Measurements from ENCODE around the gene BROX.
A peak's percentile ranks its signal among the peaks of the same experiment; 100 is the strongest.
"Not testable (repeated sequence)": the region's sequence is repeated elsewhere in the genome, so short reads cannot be mapped to it uniquely, and the experiment has no call there.

BROX gene, protein sequence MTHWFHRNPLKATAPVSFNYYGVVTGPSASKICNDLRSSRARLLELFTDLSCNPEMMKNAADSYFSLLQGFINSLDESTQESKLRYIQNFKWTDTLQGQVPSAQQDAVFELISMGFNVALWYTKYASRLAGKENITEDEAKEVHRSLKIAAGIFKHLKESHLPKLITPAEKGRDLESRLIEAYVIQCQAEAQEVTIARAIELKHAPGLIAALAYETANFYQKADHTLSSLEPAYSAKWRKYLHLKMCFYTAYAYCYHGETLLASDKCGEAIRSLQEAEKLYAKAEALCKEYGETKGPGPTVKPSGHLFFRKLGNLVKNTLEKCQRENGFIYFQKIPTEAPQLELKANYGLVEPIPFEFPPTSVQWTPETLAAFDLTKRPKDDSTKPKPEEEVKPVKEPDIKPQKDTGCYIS

GRCh38 chr1:222712253-222713090, at the start of gene BROX, which contains the start of gene AIDA:
TSS of gene BROX (plus strand) at chr1:222712564. CDS start at chr1:222715700, 3,136 bp downstream.
TSS of gene AIDA (minus strand) at chr1:222712491. CDS start at chr1:222712317, 174 bp downstream.
- DNase-seq, result peak; percentile 95

DNA sequence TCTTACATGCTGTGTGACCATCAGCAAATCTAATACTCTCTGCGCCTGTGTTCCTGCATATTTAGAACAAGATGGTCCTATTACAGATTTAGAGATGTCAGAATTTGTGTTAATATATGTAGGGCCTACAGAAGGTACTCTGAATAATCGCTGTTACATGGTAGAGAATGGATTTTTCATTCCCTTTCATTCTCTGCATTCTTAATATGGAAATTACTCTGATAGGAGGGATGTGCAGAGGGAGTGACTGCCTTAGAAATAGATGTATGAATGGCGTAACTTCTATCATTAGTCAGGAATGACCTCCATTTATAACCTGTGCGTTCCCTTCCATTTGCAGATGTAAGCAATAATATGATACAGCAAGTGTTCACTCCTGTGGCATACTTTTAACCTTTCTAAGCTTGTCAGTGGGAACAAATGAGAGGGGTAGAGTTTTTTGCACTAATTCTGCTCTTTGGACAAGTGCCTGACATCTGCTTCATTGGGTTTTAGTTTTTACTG, 48.9 kb upstream of the BROX start:
- DNase-seq, result no peak

DNA sequence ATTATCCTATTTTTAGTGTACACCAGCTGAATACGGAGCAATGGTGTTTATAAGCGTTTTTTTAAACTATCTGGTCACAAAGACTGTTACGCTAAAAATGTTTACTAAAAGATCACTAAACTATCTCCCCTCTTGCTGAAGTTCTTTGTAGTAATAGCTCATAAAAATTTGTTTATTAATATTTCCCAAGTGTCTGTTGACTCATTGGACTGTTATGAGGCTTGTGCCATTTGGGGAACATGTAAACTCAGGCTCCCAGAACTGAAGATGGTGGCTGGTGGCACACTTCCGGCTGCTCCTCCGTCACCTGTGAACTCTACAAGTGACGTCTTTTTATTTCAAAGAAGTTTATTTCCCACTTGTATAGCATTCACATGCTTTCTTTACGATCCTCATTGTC, 46.4 kb upstream of the BROX start:
- no peak for DNase-seq

DNA sequence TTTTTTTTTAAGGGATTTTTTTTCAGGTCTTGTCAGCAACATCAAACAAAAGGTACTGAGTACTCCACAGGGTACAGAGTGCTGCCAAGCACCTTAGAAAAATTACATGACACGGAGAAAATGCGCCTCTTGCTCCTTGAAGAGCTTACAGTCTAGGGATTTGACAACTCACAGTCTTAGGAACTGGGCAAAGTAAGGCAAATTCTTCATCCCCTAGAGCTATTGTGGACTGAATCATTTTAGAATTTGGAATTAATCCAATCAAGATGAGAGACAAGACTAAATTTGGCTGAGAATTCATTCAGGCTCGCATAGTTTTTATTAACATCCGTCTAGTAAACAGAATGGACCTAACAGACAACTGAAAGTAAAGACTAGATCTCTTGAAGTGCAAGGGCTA, 44.2 kb upstream of the BROX start:
- not testable (repeated sequence) for DNase-seq

- DNase-seq, result not testable (repeated sequence)
Measured at GRCh38 chr1:222669107-222669506, 43.3 kb upstream of the BROX start.

- no peak for DNase-seq
Measured at GRCh38 chr1:222670110-222670509, 42.3 kb upstream of the BROX start.

DNA sequence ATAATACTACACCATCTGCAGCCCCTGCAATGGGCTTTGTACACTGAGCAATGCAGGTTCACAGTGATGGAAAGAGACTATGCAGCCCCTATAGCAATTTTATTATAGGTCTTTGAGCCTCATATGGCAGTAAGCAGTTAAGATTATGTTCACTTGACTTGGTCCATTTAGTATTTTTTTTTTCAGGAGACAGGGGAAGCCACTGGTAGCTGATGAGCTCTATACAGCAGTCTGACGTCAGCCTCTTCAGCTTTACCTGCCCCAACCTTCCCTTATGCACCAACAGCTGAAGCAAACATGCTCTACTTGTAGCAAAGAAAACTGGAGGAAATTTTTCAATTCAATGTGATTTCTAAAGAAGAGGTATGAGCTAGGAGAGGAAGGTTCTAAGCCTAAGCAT, 32.3 kb upstream of the BROX start:
- DNase-seq, result no peak

DNA sequence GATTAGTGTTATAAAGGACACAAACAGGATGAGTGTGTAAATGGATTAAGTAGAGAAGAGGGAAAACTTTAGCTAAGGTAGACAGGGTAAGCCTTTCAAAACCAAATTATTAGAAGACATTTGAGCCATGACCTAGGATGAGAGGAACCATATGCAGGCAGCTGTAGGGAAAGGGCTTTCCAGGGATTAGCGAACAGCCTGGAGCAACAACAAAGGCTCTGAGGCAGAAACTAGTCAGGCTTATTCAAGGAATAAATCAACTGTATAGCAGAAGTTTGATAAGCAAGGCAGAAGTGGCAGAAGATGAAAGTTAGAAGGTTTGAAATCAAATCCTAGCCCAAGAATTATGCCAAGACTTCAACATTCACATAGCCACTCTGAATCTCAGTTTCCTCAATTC, 21.3 kb upstream of the BROX start:
- DNase-seq, result no peak

DNA sequence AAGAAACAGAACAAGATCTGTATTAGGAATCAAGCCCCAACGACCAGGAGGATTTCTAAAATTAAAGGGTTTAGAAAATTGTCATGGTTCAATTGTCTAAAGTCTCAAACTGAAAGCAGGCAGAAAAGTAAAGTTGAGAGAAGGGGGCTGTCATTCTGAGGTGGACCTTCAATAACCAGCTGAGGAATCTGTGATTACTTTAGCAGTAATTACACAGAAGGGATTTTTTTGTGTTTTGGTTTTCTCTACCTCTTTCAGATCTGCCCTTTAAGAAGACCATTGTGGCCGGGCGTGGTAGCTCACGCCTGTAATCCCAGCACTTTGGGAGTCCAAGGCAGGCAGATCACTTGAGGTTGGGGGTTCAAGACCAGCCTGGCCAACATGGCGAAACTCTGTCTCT, 17.4 kb upstream of the BROX start:
- DNase-seq, result no peak

GRCh38 chr1:222696741-222697140, 15.6 kb upstream of the BROX start:
- no peak for DNase-seq

DNA sequence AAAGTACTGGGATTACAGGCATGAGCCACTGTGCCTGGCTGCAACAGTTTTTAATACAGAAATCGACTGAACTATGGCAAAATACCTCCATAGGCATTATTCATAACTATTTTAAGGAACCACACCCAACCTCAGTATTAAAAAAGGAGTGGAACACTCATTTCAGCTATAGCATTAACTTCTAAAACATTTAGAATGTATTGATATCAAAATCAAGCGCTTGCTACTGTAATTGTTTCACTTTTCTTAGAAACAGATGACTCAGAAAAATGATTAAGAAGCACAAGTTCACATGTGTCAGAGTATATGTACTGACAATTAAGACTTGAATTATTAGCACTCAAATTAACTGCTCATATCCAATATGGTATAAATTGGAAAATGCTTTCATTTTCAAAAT, 15.2 kb upstream of the BROX start:
- DNase-seq, result no peak

GRCh38 chr1:222697826-222698225, 14.5 kb upstream of the BROX start:
- DNase-seq, result no peak

GRCh38 chr1:222702210-222702609, 10.2 kb upstream of the BROX start:
- DNase-seq, result no peak

GRCh38 chr1:222704260-222704659, 8.1 kb upstream of the BROX start:
- no peak for DNase-seq

GRCh38 chr1:222706815-222707214, 5.5 kb upstream of the BROX start:
- DNase-seq, result peak; percentile 13

DNA sequence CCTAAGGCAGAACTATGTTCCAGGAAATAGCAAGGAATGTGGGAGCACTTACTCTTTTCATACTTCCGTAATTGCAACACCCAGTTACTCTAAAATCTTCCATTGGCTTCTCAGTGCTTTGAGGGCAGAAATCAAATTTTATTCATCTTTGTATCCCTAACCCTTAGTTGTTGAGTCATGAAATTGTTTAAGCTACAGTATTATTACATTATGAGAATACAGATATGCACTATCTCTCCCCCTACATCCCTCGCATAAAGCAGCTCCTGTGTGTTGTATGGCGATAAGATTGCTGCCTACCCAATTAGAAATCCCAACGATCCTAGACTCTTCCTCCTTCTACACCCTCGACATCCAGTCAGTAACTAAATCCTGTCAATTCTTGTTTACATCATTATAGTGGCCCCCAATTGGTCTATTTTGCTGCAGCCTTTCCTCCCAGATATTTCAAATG, 2.6 kb upstream of the BROX start:
- peak; percentile 66 for DNase-seq

GRCh38 chr1:222711319-222712252, 778 bp upstream of the BROX start:
- peak; percentile 93 for DNase-seq

DNA sequence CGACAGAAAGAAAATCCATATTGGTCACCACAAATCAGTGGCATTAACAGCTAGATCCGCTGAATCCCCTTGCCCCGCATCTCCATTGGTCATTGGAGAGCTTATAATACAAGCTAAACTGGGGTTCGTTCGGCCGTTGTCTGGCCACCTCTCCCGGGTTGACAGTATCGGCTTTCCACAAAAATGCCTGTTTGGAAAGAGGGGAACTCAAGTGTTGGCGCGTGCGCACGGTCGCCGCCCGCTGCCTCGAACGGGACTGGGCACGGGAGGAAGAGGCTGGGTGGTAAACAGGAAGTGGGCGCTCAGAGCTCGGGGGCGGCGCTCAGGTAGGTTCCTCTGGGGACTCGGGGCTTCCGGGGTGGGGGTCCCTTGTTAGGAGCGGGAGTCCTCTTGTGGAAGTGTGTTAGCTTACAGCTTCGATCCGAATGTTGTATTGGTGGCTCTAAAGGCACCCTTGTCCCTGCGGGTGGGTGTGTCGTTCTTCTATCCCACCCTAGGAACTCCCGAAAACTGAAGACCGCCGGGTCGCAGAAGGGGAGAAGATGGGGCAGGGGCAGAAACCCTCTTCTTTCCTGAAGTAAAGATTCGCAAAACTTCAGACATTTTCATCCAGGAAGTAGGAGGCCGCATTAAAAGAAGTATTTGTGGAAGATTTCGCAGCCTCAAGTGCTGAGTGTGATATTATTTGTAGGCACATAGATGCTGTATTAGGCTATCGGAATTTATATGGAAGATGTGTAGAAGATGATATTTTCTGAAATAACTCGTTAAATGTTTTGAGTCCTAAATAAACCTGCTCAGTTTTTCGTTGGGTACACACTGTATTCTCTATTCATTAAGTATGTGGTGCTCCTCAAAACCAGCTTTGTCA, 962 bp downstream of the BROX start:
- DNase-seq, result peak; percentile 98

DNA sequence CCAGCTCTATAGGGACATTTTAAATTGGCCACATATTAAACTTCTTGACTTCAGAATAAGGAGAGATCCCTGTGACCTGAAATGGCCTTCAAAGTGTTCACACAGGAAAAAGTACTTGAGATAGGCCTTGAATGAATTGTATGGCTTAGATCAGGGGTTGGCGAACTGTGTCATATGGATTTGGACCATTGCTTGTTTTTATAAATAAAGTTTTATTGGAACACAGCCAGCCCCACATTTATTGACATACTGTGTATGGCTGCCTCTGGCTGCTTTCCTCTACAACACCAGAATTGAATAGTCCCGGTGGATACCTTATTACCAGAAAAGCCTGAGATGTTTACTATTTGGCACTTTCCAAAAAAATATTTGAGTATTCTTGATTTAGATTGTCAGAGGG, 4.0 kb downstream of the BROX start:
- DNase-seq, result no peak

- DNase-seq, result no peak
Measured at GRCh38 chr1:222728746-222729145, 16.4 kb downstream of the BROX start.

- no peak for DNase-seq
Measured at GRCh38 chr1:222730866-222731265, 18.5 kb downstream of the BROX start.
